ENCODE measurements around the gene MTTP.

Gene MTTP

DNA sequence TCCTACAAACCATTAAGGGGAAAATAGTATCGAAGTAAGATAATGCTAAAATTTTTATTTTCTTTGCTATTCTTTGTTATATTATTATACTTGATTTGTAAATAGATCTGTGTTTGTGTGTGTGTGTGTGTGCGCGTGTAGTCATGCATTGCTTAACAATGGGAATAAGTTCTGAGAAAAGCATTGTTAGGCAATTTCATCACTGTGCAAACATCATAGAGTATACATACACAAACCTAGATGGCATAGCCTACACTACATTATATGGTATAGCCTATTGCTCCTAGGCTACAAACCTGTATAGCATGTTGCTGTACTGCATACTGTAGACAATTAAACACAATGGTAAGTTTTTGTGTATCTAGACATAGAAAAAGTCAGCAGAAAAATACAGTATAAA, 17.1 kb downstream of the MTTP start:
- DNase-seq, result no peak
- intact Hi-C loops (cut with DNase I), result no loop called here

DNA sequence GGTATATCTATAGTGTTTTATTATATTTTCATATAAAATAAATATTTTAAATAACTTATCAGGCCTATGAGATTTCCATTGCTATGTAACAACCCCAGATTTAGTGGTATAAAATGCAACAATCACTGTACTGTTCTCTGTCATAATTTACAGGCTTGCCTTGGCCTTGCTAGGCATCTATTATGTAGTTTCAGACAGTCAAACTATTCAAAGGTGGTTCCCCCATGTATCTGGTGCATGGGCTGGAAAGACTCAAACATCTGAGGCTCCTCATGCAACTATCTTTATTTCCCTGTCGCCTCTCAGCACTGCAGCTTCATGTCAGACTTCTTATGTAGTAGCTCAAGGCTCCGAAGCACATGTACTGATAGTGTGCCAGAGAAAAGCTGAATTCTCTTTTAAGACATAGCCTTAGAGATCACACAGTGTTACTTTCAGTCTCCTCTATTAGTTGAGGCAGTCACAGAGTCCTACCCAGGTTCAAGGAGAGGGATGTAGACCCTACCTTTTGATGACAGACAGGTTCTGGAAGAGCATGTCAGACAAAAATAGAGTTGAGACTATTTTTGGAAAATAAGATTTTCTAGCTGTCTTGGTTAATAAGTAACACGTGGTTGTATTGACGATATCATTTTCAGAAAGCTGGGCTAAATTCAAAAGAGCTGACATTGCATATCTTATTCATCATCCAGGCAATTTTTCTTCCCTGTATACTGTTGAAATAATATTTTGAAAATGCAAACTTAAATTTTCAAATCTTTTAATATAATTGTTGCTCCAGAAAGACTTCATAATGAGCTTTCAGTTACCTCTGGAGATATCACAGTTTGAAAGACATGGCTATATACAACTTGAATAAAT, 19.4 kb downstream of the MTTP start:
- intact Hi-C loops (cut with DNase I), result no loop called here
- DNase-seq, result no peak

DNA sequence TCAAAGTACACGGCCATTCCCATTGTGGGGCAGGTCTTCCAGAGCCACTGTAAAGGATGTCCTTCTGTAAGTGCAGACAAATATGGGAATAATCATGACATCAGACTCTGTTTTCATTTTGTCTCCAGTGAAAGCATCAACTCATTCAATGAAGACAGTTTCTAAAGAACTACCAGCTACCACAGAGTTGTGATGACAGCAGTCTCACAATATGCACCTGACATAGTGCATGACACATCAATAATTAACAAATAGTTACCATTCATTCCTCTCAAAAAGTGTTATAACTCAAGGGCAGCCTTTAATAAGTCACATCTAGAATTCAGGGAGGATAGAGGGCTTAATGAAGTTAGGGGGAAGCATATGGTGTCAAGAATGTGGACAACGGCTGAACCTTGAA, 20.2 kb downstream of the MTTP start:
- no peak for DNase-seq
- intact Hi-C loops (cut with DNase I), result no loop called here

DNA sequence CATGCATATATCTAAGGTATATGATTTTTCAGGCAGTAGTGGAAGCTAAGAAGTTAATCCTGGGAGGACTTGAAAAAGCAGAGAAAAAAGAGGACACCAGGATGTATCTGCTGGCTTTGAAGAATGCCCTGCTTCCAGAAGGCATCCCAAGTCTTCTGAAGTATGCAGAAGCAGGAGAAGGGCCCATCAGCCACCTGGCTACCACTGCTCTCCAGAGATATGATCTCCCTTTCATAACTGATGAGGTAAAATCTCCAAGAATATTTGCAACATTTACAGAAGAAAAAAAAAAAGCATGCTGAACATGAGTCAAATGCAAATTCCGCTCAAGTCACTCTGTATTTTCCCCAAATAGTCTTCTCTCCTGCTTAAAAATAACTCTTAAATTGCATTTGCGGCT, 32.1 kb downstream of the MTTP start:
- peak in 1 of 10 donors; percentile 52 for DNase-seq
- intact Hi-C loops (cut with DNase I), result no loop called here

DNA sequence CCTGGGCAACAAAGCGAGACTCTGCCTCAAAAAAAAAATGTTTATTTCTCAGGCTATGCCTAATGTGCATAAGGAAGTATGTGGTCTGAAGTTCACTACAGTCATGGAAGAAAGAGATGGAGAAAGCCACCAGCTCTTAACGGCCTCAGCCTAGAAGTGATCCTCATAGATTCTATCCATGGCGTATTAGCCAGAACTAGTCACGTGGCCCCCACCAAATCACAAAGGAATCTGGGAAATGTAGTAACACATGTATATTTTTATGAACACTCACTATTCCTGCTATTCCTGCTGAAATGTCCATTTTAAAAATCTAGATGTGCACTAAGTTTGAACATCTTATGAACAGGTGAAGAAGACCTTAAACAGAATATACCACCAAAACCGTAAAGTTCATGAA, 33.8 kb downstream of the MTTP start:
- DNase-seq, result no peak
- intact Hi-C loops (cut with DNase I), result no loop called here

DNA sequence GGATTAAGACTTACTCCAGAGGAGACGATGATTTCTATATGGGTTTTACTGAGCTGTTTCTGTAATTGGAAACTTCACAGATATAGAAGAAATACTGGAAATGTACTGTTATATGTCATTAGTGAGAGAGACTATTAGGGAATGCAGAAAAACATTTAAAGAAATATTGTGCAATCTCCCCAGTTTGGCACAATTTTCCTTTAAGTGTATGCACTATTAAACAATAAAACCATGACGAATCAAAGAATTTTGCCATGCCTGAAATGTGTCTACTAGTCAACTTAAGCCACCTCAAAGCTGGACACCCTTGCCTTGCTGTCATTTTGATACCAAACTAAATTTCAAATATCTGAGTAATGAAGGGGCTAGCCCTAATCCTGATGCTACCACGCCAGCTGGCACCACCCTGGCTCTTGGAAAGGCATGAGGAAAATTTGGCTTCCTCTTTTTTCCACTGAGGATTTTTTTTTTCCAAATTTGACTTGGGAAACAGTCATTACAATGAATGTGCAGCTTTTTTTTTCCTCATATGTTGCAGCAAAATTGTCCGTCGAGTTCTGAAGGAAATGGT, 36.1 kb downstream of the MTTP start:
- intact Hi-C loops (cut with DNase I), result no loop called here
- no peak for DNase-seq

DNA sequence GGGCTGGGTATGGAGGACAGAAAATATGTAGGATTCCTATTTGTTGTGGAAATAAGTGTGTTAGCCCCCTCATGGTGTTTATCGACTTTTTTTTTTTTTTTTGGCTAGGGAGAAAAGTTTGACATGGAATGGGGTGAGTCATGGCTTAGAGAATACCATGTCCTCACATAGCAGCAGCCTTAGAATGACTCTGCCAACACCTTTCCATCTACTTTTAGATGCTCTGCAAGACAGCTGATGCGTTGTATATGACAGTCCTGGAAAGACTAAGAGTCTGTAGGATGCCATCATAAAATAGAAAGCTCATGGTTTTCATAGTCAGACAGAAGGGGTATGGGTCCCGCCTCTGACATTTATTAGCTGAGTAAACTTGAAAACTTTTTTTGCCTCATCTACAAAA, 37.7 kb downstream of the MTTP start:
- DNase-seq, result no peak
- intact Hi-C loops (cut with DNase I), result no loop called here

DNA sequence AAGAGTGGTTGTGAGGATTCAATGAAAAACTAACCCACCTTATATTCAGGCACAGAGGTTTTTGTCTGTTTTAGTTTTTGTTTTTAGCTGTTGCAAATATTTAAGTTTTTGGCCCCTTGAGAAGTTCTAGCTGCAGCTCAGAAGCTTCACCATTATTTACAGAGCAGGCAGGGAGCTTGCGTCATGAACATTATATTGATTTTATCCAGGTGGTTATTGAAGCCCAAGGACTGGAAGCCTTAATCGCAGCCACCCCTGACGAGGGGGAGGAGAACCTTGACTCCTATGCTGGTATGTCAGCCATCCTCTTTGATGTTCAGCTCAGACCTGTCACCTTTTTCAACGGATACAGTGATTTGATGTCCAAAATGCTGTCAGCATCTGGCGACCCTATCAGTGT, 38.1 kb downstream of the MTTP start:
- intact Hi-C loops (cut with DNase I), result no loop called here
- no peak for DNase-seq

DNA sequence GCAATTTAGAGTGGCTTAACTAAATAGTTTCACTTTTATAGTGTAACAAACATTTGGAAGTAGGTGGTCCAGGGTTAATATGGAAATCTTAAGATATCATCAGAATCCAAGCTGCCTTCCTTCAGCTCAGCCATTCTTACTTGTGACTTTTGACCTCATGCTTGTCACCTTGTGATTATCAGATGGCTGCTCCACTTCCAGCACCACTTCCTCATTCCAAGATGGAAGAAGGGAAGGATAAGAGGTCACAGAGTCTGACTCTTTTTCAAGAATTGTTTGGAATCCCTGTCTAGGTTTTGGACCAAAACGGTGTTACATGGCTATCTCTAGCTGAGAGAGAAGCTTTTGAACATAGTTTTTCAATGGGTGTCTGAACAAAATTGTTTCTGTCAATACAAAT, 39.9 kb downstream of the MTTP start:
- no peak for DNase-seq
- intact Hi-C loops (cut with DNase I), result no loop called here

DNA sequence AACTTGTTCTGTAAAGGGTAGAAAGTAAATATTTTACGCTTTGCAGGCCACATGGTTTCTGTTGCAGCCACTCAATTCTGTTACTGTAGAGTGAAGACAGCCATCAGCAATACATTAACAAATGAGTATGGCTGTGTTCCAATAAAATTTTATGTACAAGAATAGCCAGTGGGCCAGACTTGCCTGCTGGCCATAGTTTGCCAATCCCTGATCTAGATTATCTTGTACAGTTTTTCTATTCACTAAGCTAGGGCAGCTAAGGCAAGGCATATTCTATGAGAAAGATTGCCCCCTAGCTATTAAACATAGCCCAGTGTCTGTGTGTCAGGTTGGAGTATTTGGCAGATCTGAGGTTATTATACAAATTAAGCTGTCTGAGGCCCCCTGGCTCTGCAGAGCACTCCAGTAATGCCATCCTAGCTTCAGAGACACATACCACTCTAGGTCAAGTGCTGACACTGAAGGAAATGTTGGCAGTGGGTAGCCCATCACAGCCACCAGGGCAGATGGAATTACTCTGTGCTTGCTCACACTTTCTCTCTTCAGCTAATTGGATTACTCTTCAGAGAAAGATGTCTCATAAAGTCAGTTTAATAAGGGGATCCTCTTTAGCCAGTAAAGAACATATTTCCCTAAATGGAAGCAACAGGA, 40.7 kb downstream of the MTTP start:
- intact Hi-C loops (cut with DNase I), result no loop called here
- DNase-seq, result no peak

DNA sequence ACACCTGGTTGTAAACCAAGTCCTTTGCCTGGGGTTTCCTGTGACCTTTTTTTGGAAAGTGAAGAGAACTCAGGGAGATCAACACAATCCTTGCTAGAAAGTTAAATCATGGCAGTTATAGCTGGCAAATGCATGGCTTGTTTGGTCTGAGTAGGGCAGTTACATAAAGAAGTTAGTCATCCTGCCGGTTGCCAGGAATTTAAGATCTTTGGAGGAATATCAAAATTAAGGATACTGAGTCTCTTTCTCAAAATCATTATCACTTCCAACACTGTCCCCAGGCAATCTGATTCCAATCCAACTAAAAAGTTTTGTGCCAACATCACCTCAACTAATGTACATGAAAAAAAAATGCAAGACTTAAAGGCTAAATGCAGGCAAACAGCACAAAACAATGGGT, 42.8 kb downstream of the MTTP start:
- intact Hi-C loops (cut with DNase I), result no loop called here
- no peak for DNase-seq

DNA sequence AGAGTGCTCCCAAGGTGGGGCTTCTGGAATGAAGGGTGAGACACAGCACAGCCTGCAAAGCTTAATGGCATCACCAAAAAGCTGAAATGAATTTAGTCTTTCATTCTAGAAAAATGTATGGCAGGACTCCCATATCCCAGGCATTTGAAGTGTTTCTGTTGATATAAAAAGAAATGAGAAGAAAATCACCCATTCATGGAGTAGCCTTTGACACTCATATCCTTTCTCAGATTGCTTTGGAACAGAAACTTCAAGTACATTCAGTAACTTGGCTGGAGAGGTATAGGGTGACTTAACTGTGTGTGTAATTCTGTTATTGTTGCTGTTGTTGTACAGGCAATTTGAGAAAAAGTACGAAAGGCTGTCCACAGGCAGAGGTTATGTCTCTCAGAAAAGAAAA, 47.7 kb downstream of the MTTP start:
- intact Hi-C loops (cut with DNase I), result no loop called here
- DNase-seq, result no peak

DNA sequence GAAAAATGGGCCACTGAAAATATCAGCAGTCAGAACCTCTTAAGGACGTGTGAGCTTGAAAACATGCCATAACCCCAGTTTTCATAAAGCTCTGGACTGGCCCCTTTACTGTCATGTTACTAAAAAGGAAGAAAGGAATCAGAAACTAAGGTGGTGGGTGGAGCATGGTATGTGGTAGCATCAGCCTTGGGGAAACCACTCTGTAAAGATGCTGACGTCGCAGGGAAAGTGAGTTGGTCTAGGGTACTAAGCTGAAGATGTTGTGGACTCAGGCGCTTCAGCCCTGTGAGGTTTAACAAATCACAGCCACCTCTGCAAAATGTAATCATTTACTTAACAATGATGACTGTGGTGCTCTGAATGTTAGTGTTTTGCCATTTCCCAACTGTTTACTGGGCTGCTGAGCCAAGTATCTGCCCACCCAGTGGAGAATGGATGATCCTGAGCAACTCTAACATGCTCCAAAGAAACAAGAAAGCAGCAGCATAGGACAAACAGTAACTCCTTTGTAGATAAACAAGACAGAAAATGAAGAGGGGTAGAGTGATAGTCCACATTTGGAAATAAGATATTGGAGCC, 49.6 kb downstream of the MTTP start:
- intact Hi-C loops (cut with DNase I), result no loop called here
- DNase-seq, result no peak

DNA sequence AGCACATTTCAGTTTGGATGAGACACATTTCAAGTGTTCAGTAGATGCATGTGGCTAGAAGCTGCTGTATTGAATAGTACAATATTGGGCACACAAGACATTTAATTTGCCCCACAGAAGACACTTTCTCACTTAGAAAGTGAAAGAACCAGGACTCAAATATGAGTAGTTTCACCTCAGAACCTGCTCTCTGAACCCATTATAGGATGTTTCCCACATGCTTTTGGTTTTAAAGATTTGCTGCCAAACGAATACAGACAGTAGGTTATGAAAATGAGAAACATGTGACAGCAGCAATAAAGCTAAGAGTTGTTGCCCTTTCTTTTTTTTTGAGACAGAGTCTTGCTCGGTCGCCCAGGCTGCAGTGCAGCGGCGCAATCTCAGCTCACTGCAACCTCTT, 50.7 kb downstream of the MTTP start:
- intact Hi-C loops (cut with DNase I), result no loop called here

DNA sequence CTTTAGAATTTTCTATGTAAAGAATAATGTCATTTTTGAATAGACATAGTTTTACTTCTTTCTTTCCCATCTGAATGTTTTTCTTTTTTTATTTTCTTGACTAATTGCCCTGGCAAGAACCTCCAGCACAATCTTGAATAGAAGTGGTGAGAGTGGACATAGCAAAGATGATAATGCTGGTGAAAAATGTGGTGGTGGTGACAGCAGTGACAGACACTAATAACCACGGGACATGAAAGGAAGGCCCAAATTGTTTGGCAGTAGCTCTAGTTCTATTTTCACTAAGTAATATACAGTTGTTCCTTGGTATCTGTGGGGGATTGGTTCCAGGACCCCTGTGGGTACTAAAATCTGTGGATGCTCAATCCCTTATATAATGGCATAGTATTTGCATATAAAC, 53.4 kb downstream of the MTTP start:
- no peak for DNase-seq
- intact Hi-C loops (cut with DNase I), result no loop called here

More for the DNA sequence above, 50.7 kb downstream of the MTTP start:
- DNase-seq, result no peak

DNA sequence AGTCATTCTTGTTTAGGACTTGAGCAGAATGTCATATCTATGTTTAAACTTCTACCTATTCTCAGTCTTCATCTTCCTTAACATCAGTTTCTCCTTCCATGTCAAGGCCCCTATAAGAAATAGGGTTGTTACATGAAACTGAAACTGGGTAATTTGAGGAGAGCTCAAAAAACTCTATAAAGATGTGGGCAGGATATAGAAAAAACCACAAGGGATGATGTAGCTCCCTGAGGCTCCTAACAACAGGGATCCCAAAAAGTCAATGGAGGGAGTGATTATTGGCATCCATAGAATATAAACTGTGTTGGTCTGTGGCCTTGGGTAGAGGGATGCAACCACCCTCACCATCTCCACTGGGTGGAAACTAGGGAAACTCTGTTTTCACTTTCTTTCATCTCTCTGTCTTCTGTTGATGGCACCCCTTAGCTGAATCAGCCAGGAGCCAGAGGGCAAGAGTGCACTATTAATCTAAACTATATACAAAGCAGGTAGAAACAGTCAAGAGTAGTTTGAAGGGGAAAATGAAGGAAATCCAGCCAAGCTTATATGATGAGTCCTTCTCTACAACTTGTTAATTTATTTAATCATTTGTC, 55.4 kb downstream of the MTTP start:
- DNase-seq, result no peak
- intact Hi-C loops (cut with DNase I), result no loop called here

DNA sequence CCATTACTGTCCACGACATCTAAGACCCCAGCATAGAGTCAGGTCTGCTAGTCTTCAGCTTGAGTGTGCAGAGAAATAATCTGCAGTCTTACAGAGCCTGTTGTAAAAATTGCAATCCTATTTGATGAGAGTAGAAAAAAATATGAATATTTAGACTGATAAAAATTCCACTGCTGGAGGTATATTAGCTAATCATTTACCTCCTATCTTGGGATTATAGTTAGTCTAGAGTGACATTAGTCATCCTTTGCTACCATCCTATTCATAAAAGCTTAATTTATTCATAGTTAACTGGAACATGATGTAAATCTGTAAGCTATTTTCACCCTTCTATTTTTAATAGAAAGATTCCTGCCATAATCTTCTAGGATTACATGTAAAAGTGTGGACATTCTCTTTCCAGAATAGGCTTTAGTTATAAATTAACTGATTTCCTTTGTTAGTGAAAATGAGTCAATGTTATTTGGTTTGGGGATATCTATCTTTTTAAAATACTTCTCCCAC, 56.3 kb downstream of the MTTP start:
- DNase-seq, result no peak
- intact Hi-C loops (cut with DNase I), result no loop called here

DNA sequence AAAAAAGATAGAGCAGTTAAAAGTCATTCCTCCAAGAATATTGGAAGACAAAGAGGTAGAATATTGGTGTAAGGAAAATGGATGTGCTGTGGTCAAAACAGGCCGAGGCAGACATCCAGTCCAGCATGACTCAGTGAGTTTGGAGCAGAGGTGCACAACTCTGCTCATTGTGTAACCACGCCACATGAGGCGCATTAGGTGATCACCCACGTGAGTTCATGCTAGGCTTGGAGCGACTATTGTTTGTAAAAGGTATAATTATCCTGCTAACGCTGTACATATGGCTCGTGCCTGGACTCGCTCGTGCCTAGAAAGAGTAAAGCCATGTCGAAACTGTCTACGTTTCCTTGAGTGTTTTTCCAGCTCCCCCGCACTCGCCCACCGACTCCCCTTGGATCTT, 59.1 kb downstream of the MTTP start:
- intact Hi-C loops (cut with DNase I), result no loop called here
- DNase-seq, result no peak

DNA sequence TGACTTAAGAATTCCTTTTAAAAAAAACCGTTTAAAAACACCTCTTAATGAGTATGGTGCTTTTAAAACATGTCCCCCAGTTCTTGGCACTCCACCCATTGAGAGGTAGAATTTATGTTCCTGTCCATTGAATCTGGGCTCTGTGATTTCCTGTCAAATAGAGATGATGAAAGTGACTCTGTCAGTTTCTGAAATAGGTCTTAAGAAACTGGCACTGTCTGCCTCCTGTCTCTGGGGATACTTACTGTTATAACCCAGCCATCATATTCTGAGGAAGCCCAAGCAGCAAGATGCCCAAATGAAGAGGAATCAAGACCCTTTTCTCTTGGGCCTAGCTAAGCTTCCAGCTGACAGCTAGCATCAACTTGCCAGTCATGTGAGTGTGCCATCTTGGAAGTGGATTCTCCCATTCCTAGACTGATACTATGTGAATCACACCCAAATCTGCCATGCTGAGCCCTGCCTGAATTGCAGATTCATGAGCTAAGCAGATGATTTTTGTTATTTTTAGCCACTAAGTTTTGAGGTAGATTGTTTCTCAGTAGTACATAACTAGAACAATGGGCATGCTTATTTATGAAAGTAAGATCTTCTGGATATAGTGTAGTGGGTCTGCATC, 60.2 kb downstream of the MTTP start:
- intact Hi-C loops (cut with DNase I), result no loop called here
- DNase-seq, result no peak

DNA sequence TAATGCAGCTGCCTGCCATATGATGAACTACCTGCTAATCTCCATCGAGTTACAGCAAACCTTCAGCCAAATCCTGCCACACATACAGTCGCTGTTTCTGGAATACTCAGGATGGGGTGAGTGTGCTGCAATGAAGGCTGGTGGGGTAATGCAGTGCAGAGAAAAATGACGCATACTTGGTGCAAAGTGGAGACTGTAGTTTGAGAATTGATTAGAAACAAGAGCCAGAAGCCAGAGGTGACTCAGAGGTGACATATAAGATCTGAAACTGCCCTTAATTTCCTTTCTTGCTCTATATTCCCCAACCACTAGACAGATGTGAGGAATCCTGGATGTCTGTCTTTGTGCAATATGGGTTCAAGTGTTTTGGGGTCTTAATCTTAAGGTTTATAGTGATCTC, 61.0 kb downstream of the MTTP start:
- no peak for DNase-seq
- intact Hi-C loops (cut with DNase I), result no loop called here

DNA sequence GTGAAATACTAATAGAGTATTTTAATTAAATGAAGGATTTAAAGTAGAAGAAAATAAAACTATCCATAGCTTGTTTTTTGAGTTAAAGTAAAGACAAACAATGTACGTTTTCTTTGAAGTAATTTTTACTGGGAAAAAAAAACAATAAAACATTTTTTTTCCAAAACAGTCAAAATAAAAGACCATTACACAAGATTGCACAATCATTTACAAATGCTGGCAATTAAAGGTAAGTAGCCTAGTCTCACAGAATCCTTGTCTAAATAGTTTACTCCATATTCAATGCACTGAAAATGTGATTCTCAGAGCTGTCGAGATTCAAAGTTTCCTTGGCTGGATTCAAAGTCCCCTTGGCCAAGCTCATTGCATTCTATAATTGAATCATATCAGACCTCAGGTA, 61.8 kb downstream of the MTTP start:
- no peak for DNase-seq
- intact Hi-C loops (cut with DNase I), result no loop called here

Measured in posterior cingulate gyrus (tissue), 11 donors.